Type B pancreatic cell (in vitro differentiated cells): Measurements from ENCODE around the gene CREB3L2. TPM values are rescaled to one million over a fixed set of nuclear protein-coding genes. Genes with fewer than 3 reads are reported as not detected.
A peak's percentile ranks its signal among the peaks of the same experiment; 100 is the strongest.

Experiments used
- DNase-seq: peaks from one replicate; pipeline ENCODE4 v3.0.0; 2021; ENCODE audit warnings: mixed read lengths; ENCODE audit not compliant: unreplicated experiment; ENCODE audit errors: extremely low spot score
- H3K27ac Mint-ChIP-seq: 2 replicates; pipeline ENCODE4 v1.8.0; 2021; ENCODE audit warnings: mild to moderate bottlenecking, mixed read lengths
- H3K27me3 Mint-ChIP-seq: 2 replicates; pipeline ENCODE4 v1.8.0; 2021; ENCODE audit warnings: mixed read lengths
- H3K36me3 Mint-ChIP-seq: 2 replicates; pipeline ENCODE4 v1.8.0; 2021; ENCODE audit warnings: mixed read lengths
- H3K4me1 Mint-ChIP-seq: one replicate; pipeline ENCODE4 v1.8.0; 2021; ENCODE audit warnings: mixed read lengths; ENCODE audit not compliant: unreplicated experiment
- H3K4me3 Mint-ChIP-seq: 2 replicates; pipeline ENCODE4 v1.8.0; 2021; ENCODE audit warnings: mild to moderate bottlenecking, mixed read lengths
- H3K9me3 Mint-ChIP-seq: 2 replicates; pipeline ENCODE4 v1.8.0; 2021; ENCODE audit warnings: mixed read lengths
- total RNA-seq: library from RNA; stranded (reverse); gene quantifications from 2 replicates; pipeline ENCODE4 v1.2.1, GENCODE V29; 2021; ENCODE audit warnings: low replicate concordance
- TF ChIP-seq, protein P1 (sequence below): fragments of 200-600 bp; sonication (generic); conservative IDR thresholded peaks from 2 replicates; pipeline ENCODE4 v1.5.0; 2021; ENCODE audit warnings: antibody characterized with exemption, mild to moderate bottlenecking

Gene CREB3L2
- total RNA-seq, 1 donor from 2014 or later = 85.8 TPM

DNA sequence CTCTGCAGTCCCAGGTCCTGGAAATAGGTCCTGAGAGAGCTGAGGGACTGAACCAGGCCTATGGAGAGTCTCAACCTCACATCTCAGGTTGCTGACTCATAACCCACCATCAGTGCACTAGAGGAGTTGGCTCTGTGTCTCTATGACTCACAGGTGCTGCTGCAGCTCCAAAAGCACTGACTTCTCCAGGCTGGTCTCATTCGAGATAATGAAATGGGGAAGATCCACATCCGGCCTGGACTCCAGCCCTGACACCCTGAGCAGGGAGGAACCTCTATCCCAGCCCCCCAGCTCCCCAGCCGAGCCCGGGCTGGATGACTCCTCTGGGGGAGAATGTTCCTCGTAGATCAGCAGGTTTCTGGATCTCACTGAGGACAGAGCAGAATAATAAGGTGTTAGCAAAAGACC, 119.6 kb downstream of the CREB3L2 start:
- TF ChIP-seq, protein P1, sequence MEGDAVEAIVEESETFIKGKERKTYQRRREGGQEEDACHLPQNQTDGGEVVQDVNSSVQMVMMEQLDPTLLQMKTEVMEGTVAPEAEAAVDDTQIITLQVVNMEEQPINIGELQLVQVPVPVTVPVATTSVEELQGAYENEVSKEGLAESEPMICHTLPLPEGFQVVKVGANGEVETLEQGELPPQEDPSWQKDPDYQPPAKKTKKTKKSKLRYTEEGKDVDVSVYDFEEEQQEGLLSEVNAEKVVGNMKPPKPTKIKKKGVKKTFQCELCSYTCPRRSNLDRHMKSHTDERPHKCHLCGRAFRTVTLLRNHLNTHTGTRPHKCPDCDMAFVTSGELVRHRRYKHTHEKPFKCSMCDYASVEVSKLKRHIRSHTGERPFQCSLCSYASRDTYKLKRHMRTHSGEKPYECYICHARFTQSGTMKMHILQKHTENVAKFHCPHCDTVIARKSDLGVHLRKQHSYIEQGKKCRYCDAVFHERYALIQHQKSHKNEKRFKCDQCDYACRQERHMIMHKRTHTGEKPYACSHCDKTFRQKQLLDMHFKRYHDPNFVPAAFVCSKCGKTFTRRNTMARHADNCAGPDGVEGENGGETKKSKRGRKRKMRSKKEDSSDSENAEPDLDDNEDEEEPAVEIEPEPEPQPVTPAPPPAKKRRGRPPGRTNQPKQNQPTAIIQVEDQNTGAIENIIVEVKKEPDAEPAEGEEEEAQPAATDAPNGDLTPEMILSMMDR = no peak
- Mint-ChIP-seq H3K4me3 (no peak overlapping the region), H3K4me1 (peaks cover 31% of the 10 kb centered on the region), H3K27me3 (no peaks in the 10 kb centered on the region), H3K9me3 (no peaks in the 10 kb centered on the region), H3K27ac (no peak overlapping the region), H3K36me3 (peaks cover 66% of the 10 kb centered on the region)
- DNase-seq = no peak

DNA sequence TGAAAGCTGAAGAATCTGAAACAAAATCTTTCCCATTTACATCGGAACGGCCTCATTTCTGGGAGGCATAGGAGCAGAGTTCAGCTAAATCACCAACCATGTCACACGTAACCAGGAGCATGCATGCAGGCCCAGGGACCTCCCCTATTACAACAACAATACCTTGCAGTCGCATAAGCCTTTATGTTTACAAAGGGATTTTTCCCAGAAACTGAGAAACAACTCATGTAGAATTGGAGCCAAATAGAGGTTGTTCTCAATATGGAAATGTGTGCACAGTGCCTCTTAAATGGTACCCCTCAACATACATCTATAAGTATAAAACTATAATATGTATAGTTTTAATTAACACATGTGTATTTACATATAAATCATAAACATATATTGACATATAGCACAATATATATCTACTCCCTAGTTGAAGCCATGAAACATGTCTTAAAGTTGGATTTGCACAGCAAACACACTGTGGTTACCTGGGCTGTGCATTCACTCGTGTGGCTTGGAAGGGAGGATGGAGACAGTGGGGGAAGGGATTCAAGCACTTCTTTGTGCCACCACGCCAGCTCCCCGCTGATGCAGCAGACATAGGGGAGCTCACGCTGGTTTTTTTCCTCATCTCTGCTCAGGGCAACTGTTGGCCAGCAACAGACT, 120.2 kb downstream of the CREB3L2 start:
- no peak overlapping the region for H3K27ac Mint-ChIP-seq
- no peaks in the 10 kb centered on the region for H3K9me3 Mint-ChIP-seq
- no peak for DNase-seq
- no peaks in the 10 kb centered on the region for H3K27me3 Mint-ChIP-seq
- H3K4me3 Mint-ChIP-seq = no peak overlapping the region
- peaks cover 71% of the 10 kb centered on the region for H3K36me3 Mint-ChIP-seq
- TF ChIP-seq, protein P1 = no peak
- H3K4me1 Mint-ChIP-seq = peaks cover 28% of the 10 kb centered on the region

DNA sequence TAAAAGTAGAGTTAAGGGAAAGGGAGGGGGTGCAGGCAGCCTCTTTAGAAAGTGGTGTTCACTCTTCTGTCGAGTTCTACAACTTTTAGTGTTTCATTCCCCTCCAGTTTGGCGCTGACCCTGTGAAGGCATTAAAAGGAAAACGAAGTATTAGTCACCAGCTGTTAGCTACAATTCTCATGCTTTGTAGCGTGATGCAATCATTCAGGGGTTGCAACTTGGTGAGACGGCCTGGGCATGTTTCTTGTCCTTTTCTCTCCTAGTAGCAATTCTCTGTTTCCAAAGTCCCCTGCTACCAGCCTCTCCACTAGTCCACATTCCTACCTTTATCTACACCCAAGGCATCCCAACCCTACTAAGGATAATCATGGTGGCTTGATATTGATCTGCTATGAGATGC, 121.5 kb downstream of the CREB3L2 start:
- TF ChIP-seq, protein P1 = no peak
- H3K4me1 Mint-ChIP-seq = peaks cover 19% of the 10 kb centered on the region
- H3K36me3 Mint-ChIP-seq = peaks cover 69% of the 10 kb centered on the region
- no peaks in the 10 kb centered on the region for H3K9me3 Mint-ChIP-seq
- H3K27me3 Mint-ChIP-seq = no peaks in the 10 kb centered on the region
- H3K4me3 Mint-ChIP-seq = no peak overlapping the region
- DNase-seq = no peak
- peak overlapping the region; percentile 58 for H3K27ac Mint-ChIP-seq

DNA sequence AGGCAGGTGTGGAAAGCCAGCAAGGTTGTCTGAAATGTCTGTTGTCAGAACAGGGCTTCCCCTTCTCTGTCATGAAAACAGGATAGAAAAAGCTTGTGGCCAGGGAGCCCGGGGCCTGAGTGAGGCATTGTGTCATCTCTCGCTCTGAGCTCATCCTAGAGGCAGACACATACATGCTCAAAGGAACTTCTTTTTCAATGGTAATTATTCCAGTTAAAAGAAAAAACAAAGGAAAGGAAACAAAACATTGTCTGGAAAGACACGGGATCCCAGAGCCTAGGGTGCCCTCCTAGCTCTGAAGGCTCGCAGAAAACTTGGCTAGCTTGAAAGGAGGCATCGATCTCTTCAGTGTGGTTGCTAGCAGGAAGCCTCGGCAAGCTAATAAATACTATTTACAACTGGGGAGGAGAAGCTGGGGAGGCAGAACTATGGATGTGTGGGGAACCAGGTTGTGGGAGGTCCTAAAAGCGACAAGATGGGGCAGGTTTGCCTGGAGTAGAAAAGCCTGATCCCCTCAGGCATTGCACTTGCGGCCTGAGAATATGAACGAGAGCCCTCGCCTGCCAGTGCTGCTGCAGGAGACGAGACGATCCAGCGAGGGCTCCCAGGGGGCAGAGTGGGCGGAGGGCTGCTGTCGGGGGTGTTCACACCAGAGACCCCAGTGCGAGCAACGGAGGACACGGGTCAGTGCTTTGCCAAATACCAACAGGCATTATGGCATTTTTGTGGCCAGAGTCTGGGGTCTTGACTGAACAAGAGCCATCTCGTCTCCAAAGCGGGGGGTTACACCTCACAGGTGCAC, 122.3 kb downstream of the CREB3L2 start:
- H3K36me3 Mint-ChIP-seq = peaks cover 69% of the 10 kb centered on the region
- no peaks in the 10 kb centered on the region for H3K9me3 Mint-ChIP-seq
- DNase-seq = no peak
- H3K4me3 Mint-ChIP-seq = peak overlapping the region; percentile 63
- TF ChIP-seq, protein P1 = no peak
- H3K27me3 Mint-ChIP-seq = no peaks in the 10 kb centered on the region
- peaks cover 21% of the 10 kb centered on the region for H3K4me1 Mint-ChIP-seq
- H3K27ac Mint-ChIP-seq = peak overlapping the region; percentile 96

- Mint-ChIP-seq H3K27ac (peak overlapping the region; percentile 96), H3K4me1 (peaks cover 23% of the 10 kb centered on the region), H3K9me3 (no peaks in the 10 kb centered on the region), H3K27me3 (no peaks in the 10 kb centered on the region), H3K36me3 (peaks cover 68% of the 10 kb centered on the region), H3K4me3 (no peak overlapping the region)
- no peak for DNase-seq
- TF ChIP-seq, protein P1 = no peak
These were observed 123.4 kb downstream of the CREB3L2 start for GRCh38 chr7:137878333-137878961.
